Measurements from ENCODE around the gene FEZ2.

DNA sequence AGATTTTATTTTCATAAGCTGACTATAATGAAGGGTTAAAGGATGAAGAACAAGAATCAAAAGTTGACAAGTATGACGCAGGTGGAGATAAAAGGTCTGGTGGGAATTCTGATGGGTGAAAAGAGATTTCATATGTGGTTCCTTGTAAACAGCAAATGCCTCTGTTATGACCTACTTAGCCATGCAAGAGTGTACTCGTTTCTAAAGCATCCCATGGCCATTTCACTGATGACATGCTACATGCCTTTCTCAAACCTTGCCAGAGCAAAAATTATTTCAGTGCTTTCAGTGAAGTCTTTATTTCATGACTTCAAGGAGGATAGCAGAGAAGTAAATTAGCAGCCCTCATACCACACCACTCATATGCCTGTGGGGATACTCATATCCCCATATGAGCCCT, 71.7 kb downstream of the FEZ2 start:
- TF ChIP-seq, protein P1, sequence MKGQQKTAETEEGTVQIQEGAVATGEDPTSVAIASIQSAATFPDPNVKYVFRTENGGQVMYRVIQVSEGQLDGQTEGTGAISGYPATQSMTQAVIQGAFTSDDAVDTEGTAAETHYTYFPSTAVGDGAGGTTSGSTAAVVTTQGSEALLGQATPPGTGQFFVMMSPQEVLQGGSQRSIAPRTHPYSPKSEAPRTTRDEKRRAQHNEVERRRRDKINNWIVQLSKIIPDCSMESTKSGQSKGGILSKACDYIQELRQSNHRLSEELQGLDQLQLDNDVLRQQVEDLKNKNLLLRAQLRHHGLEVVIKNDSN (IDR thresholded peaks at IDR 0.05), result no peak
- TF ChIP-seq EP300 (IDR thresholded peaks at IDR 0.05; ENCODE audit: borderline replicate concordance) (no peak), ZBTB7A (IDR thresholded peaks at IDR 0.05; ENCODE audit: low read depth) (no peak), YY1 (IDR thresholded peaks at IDR 0.05; ENCODE audit: low read depth) (no peak), TAF1 (IDR thresholded peaks at IDR 0.05; ENCODE audit: low read depth) (no peak), RAD21 (IDR thresholded peaks at IDR 0.05; ENCODE audit: low read depth) (no peak), FOXM1 (IDR thresholded peaks at IDR 0.05; ENCODE audit: borderline replicate concordance, low read depth) (no peak), EGR1 (IDR thresholded peaks at IDR 0.05) (no peak), MAX (IDR thresholded peaks at IDR 0.05) (no peak)
- TF ChIP-seq, protein P2, sequence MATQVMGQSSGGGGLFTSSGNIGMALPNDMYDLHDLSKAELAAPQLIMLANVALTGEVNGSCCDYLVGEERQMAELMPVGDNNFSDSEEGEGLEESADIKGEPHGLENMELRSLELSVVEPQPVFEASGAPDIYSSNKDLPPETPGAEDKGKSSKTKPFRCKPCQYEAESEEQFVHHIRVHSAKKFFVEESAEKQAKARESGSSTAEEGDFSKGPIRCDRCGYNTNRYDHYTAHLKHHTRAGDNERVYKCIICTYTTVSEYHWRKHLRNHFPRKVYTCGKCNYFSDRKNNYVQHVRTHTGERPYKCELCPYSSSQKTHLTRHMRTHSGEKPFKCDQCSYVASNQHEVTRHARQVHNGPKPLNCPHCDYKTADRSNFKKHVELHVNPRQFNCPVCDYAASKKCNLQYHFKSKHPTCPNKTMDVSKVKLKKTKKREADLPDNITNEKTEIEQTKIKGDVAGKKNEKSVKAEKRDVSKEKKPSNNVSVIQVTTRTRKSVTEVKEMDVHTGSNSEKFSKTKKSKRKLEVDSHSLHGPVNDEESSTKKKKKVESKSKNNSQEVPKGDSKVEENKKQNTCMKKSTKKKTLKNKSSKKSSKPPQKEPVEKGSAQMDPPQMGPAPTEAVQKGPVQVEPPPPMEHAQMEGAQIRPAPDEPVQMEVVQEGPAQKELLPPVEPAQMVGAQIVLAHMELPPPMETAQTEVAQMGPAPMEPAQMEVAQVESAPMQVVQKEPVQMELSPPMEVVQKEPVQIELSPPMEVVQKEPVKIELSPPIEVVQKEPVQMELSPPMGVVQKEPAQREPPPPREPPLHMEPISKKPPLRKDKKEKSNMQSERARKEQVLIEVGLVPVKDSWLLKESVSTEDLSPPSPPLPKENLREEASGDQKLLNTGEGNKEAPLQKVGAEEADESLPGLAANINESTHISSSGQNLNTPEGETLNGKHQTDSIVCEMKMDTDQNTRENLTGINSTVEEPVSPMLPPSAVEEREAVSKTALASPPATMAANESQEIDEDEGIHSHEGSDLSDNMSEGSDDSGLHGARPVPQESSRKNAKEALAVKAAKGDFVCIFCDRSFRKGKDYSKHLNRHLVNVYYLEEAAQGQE (IDR thresholded peaks at IDR 0.05; ENCODE audit: low read depth), result no peak
